Forelimb muscle (tissue), 1 donor: ENCODE measurements around the gene RRBP1. TPM values are rescaled to one million over a fixed set of nuclear protein-coding genes. Genes with fewer than 3 reads are reported as not detected.
A peak's percentile ranks its signal among the peaks of the same experiment; 100 is the strongest.

ENCODE experiments used
- DNase-seq: peaks from one replicate; pipeline ENCODE4 v3.0.0-alpha.2; 2013; ENCODE audit warnings: low read depth
- polyA plus RNA-seq: library from polyadenylated mRNA; unstranded; fragments of 120-200 nt; gene quantifications from one replicate; pipeline ENCODE4 v1.2.1, GENCODE V29; 2013; ENCODE audit not compliant: insufficient read length

Gene RRBP1, protein sequence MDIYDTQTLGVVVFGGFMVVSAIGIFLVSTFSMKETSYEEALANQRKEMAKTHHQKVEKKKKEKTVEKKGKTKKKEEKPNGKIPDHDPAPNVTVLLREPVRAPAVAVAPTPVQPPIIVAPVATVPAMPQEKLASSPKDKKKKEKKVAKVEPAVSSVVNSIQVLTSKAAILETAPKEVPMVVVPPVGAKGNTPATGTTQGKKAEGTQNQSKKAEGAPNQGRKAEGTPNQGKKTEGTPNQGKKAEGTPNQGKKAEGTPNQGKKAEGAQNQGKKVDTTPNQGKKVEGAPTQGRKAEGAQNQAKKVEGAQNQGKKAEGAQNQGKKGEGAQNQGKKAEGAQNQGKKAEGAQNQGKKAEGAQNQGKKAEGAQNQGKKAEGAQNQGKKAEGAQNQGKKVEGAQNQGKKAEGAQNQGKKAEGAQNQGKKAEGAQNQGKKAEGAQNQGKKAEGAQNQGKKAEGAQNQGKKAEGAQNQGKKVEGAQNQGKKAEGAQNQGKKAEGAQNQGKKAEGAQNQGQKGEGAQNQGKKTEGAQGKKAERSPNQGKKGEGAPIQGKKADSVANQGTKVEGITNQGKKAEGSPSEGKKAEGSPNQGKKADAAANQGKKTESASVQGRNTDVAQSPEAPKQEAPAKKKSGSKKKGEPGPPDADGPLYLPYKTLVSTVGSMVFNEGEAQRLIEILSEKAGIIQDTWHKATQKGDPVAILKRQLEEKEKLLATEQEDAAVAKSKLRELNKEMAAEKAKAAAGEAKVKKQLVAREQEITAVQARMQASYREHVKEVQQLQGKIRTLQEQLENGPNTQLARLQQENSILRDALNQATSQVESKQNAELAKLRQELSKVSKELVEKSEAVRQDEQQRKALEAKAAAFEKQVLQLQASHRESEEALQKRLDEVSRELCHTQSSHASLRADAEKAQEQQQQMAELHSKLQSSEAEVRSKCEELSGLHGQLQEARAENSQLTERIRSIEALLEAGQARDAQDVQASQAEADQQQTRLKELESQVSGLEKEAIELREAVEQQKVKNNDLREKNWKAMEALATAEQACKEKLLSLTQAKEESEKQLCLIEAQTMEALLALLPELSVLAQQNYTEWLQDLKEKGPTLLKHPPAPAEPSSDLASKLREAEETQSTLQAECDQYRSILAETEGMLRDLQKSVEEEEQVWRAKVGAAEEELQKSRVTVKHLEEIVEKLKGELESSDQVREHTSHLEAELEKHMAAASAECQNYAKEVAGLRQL (N-terminal part only)
- 91.5 TPM for polyA plus RNA-seq

DNA sequence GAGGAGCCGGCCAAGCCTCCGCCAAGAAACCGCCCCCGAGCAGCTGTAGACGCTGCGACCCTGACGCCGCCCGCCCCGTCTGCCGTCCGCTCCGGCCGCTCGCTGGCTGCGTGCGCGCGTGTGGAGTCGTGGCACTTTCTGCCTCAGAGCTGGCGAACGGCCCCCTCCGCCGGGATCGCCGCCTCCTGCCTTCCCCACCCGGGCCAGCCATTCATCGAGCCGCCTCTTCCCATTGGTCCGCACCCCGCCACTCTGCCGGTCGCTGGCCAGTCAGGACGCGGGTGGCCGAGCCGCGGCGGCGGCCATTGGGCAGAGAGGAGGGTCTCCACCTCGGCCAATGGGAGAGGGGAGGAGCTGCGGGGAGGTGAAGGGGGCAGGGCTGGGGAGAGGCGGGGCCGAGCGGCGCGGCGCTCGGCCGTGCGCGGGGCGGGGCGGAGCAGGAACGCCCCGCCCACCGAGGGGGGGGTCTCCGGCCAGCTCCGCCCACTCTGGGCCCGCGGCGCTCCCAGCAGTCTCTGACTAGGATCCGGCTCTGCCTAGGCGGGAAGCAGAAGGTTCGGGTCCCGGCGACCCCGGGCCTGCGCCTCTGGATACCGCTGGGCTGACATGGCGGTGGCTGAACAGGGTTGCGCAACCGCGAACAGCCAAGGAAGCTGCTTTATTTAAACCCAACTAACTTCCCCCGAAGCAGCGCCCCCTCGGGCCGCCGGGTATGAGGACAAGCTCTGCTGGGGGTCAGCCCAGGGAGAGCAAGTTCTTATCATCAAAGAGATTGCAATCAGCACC, at the start of gene RRBP1:
Gene RRBP1, minus strand, starts transcription at position 140 of the 786 bp plus-strand sequence. CDS start 21,735 bp downstream, outside the sequence.
- peak; percentile 92 for DNase-seq

DNA sequence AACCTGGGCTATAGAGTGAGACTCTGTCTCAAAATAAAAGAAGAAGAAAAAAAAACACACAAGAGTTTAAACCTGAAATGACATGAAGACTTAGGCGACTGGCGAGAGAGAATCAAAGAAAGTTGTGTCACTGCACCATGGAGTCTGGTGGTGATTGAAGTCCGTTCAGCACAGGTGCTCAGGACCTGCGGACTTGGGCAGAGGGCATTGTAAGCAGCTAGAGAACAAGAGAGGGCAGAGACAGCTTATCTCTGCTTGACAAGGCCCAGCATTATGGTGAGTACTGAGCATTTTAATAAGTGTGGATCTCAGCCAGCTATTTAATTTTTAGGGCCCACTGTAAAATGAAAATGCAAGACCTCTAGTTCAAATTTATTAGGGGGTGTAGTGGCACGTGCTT, 49.2 kb upstream of the RRBP1 start:
- no peak for DNase-seq

GRCh38 chr20:17730071-17730470, 48.0 kb upstream of the RRBP1 start:
- DNase-seq = no peak

DNA sequence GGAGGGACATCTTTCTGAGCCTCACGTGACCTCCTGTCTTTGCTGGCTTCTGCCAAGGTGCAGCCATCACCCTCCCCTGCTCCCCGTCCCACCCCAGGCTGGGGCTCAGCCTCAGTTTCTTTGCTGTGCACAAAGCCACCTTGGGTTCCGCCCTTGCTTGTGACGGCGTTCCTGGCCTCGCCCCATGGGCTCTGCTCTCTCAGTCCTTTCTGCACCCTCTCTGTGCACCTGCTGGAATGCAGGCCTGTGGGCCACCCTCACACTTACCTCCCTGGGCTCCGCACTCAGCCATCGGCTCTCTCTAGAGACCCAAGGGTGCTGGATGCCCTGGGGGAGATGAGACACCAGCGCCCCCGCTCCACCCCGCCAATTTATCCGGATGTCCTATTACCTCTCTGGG, 46.0 kb upstream of the RRBP1 start:
- no peak for DNase-seq

GRCh38 chr20:17727351-17727750, 45.3 kb upstream of the RRBP1 start:
- no peak for DNase-seq

GRCh38 chr20:17726902-17727301, 44.9 kb upstream of the RRBP1 start:
- no peak for DNase-seq

DNA sequence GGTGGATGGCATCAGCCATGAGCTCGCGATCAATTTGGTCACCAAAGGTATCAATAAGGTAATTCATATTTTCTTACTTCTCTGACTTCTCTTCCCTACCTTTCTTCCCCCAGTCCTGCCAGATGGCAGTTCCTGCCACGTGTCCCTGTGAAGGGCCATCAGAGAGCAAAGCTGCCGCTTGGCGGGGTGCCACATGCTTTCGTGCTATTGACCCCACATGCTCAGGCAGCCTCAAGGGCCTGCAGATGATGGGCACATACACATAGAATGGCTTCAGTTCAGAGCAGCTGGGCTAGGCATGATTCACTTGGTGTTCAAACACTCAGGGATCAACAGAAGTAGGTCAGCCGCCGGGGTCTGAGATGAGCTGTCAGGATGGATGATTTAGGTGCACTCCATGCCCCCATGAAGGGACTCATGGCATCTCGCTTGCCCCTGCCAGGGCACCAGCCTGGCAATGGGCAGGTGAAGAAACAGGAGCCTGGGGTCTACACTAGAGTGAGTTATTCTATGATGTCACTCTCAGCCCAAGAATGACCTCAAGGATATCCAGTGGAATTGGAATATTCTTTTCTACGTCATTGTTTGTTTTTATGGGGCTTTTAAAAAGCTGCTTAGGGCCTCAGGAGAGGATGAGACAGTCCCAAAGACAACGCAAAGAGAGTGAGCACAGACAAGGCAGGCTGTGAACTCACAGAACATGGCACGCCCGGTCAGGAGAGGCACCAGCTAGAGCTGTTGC, 43.2 kb upstream of the RRBP1 start:
- DNase-seq = no peak

- DNase-seq = no peak
Measured at GRCh38 chr20:17723301-17723691, 41.3 kb upstream of the RRBP1 start.

GRCh38 chr20:17722493-17723300, 40.7 kb upstream of the RRBP1 start:
- DNase-seq = no peak

DNA sequence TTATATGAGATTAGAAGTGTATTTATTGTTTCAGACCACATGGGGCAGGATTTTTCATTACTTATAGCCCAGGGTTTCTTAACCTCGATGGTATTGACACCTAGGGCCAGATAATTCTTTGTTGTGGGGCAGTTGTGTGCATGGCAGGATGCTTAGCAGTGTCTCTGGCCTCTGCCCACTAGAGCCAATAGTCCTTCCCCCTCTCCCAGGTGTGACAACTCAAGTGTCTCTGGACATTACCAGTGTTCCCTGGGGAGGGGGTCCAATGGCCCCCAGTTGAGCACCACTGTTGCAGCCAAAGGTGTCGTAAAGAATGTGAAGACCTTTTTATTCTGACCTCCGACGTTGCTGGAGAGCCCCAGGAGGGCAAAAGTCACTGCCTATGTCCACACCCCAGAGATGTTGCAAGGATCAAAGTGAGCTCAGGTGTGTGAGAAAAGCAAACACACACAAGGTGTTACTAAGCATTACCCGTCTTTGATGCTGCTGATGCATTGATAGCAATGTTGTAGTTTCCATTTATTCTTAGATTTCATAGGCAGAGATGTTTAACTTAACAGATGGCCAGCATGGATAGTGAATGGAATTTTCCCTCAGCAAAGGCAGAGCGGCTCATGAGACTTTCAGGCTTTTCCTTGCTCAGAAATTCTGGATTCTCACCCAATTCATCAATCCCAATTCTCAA, 39.9 kb upstream of the RRBP1 start:
- no peak for DNase-seq

GRCh38 chr20:17720755-17721154, 38.7 kb upstream of the RRBP1 start:
- no peak for DNase-seq

- no peak for DNase-seq
Measured at GRCh38 chr20:17716331-17716730, 34.3 kb upstream of the RRBP1 start.

GRCh38 chr20:17715075-17715474, 33.0 kb upstream of the RRBP1 start:
- DNase-seq = no peak

GRCh38 chr20:17714597-17714996, 32.6 kb upstream of the RRBP1 start:
- no peak for DNase-seq

- DNase-seq = no peak
Measured at GRCh38 chr20:17712708-17713107, 30.7 kb upstream of the RRBP1 start.

DNA sequence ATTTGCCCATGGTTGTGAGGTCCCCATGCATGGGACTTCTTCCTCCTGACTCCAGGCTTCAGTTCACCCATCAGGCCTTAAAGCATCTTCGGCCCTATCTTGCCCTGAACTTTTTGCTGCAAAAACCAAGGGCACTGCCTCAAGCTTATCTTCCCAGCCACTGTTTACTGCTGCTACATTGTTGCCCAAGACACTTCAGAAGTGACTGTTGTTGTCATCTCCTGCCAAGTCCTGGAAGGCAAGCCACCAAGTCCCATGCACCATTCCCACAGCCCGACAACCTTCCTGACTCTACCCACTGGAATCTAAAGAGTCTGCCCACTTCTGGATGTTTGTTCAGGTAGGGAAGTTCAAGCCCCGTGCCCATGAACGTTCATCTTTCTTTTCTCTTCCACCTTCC, 30.2 kb upstream of the RRBP1 start:
- no peak for DNase-seq

DNA sequence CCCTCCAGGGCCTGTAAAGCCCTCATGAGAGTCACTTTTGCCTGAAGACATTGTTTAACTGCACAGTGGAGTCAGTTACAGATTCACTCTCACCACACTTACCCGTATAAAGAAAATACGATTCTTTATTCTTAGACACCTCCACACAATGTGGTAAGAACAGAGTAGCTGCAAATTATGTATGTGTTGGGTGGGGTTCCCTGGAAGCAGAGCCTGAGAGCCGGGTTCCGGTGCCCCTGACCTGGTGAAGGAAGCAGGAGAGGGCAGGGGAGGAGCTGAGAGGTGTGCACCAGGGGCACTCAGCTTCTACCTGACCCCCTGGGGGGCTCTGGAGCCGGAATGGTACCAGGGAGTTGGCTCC, 29.2 kb upstream of the RRBP1 start:
- DNase-seq = no peak

GRCh38 chr20:17710379-17711266, 28.6 kb upstream of the RRBP1 start:
- DNase-seq = no peak
